Natural killer cell treated with Interleukin-12 subunit alpha and Interleukin-12 subunit beta and Interleukin-15 and Interleukin-18, amount 100 ng/mL, for 72 hours (primary cell): ENCODE data around the gene ADGRV1. TPM values are rescaled to one million over a fixed set of nuclear protein-coding genes. Genes with fewer than 3 reads are reported as not detected.
"Not testable (repeated sequence)": the region's sequence is repeated elsewhere in the genome, so short reads cannot be mapped to it uniquely, and the experiment has no call there.

Source experiments
- ATAC-seq, 2 donors: fragments of 150-1000 bp; cut with Tn5 transposase in 1 of 2; sonication (Bioruptor Pico), chemical (Tn5 transposase) in 1 of 2; 2 replicates each; pipeline ENCODE4 v1.10.0; 2021
- DNase-seq: peaks from one replicate; pipeline ENCODE4 v3.0.0; 2022; ENCODE audit warnings: low spot score
- H3K27ac Mint-ChIP-seq, 2 donors: 1 replicate in 1 of 2; 2 replicates in 1 of 2; pipeline ENCODE4 v1.8.0; 2022; ENCODE audit warnings: mixed read lengths in 2 of 2, mild to moderate bottlenecking in 1 of 2, moderate library complexity in 1 of 2
- H3K27me3 Mint-ChIP-seq, 2 donors: 1 replicate in 1 of 2; 2 replicates in 1 of 2; pipeline ENCODE4 v1.8.0; 2022; ENCODE audit warnings: mixed read lengths in 2 of 2
- H3K36me3 Mint-ChIP-seq: one replicate; pipeline ENCODE4 v1.8.0; 2022; ENCODE audit warnings: mixed read lengths
- H3K4me1 Mint-ChIP-seq, 2 donors: 1 replicate in 1 of 2; 2 replicates in 1 of 2; pipeline ENCODE4 v1.8.0; 2022; ENCODE audit warnings: low read depth in 2 of 2, mixed read lengths in 2 of 2, mild to moderate bottlenecking in 1 of 2
- H3K4me3 Mint-ChIP-seq: one replicate; pipeline ENCODE4 v1.8.0; 2022; ENCODE audit warnings: mixed read lengths
- H3K9me3 Mint-ChIP-seq: 2 replicates; pipeline ENCODE4 v1.8.0; 2022; ENCODE audit warnings: mixed read lengths
- total RNA-seq, 2 donors: library from RNA; stranded (reverse); gene quantifications; one replicate each; pipeline ENCODE4 v1.2.3, GENCODE V29; 2022

Gene ADGRV1
- total RNA-seq, 2 donors from 2014 or later: 0.33 TPM; not detected in 1

- H3K9me3 Mint-ChIP-seq: no peaks in the 10 kb centered on the region
- H3K27me3 Mint-ChIP-seq: peaks cover 12 to 31% of the 10 kb centered on the region in 2 donors
- H3K4me3 Mint-ChIP-seq: no peak overlapping the region
- DNase-seq (no peak), ATAC-seq (no peak)
- no peaks in the 10 kb centered on the region for H3K36me3 Mint-ChIP-seq
- H3K27ac Mint-ChIP-seq: no peak overlapping the region
- no peaks in the 10 kb centered on the region for H3K4me1 Mint-ChIP-seq
Observed at GRCh38 chr5:91030521-91031401, 472.2 kb downstream of the ADGRV1 start.

DNA sequence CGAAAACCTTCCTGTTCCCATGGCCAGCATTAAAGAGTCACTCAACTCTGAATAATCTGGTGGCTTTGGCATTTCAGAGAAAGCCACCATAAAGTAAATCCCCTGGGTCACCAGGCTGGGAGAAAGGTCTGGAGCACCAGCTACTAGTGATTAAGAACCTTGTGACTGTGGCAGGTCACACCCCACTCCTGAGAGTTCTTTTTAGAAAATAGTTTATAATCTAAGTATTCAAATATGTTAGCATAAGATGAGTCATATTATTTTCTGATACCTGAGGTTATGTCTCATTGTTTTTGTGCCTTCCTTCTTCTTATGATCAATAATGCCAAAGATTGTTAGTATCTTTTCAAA, 472.8 kb downstream of the ADGRV1 start:
- Mint-ChIP-seq H3K4me3 (no peak overlapping the region), H3K36me3 (no peaks in the 10 kb centered on the region), H3K27me3 (peaks cover 12 to 31% of the 10 kb centered on the region in 2 donors), H3K9me3 (no peaks in the 10 kb centered on the region), H3K27ac (no peak overlapping the region), H3K4me1 (no peaks in the 10 kb centered on the region)
- DNase-seq (no peak), ATAC-seq (no peak)

- H3K4me3 Mint-ChIP-seq: no peak overlapping the region
- H3K4me1 Mint-ChIP-seq: no peaks in the 10 kb centered on the region
- ATAC-seq (no peak), DNase-seq (no peak)
- peaks cover 12 to 29% of the 10 kb centered on the region in 2 donors for H3K27me3 Mint-ChIP-seq
- no peak overlapping the region for H3K27ac Mint-ChIP-seq
- no peaks in the 10 kb centered on the region for H3K9me3 Mint-ChIP-seq
- H3K36me3 Mint-ChIP-seq: no peaks in the 10 kb centered on the region
Observed at GRCh38 chr5:91032125-91032524, 473.5 kb downstream of the ADGRV1 start.

DNA sequence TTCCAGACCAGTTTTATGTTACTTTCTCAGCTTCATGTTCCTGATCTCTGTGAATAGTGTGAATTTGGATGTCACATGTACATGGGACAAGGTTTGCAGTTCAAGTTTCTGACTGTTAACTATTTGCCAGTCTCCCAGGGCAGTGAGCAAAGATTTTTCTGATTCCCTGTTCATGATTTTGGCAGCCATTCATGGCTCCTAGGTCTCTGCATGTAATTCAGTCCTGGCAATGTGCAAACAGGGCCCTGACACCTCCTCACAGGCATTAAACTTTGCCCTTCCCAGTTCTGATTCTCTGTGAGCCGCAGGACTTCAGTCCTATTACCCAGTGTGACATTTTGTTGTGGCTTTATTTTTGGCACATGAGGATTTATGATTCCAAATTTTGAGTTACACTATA, 474.8 kb downstream of the ADGRV1 start:
- no peak for ATAC-seq

GRCh38 chr5:91038180-91038808, 479.7 kb downstream of the ADGRV1 start:
- Mint-ChIP-seq H3K9me3 (no peaks in the 10 kb centered on the region), H3K36me3 (no peaks in the 10 kb centered on the region), H3K4me1 (no peaks in the 10 kb centered on the region), H3K4me3 (no peak overlapping the region), H3K27ac (no peak overlapping the region), H3K27me3 (peaks cover 2 to 17% of the 10 kb centered on the region in 2 donors)
- DNase-seq (no peak), ATAC-seq (no peak)

More for the DNA sequence above, 474.8 kb downstream of the ADGRV1 start:
- peaks cover 8 to 22% of the 10 kb centered on the region in 2 donors for H3K27me3 Mint-ChIP-seq
- H3K27ac Mint-ChIP-seq: no peak overlapping the region
- no peaks in the 10 kb centered on the region for H3K36me3 Mint-ChIP-seq
- H3K4me1 Mint-ChIP-seq: no peaks in the 10 kb centered on the region
- DNase-seq: no peak
- H3K9me3 Mint-ChIP-seq: no peaks in the 10 kb centered on the region
- H3K4me3 Mint-ChIP-seq: no peak overlapping the region

DNA sequence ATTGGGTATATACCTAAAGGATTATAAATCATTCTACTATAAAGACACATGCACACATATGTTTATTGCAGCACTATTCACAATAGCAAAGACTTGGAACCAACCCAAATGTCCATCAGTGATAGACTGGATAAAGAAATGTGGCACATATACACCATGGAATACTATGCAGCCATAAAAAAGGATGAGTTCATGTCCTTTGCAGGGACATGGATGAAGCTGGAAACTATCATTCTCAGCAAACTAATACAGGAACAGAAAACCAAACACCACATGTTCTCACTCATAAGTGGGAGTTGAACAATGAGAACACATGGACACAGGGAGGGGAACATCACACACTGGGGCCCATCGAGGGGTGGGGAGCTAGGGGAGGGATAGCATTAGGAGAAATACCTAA, 482.5 kb downstream of the ADGRV1 start:
- H3K4me1 Mint-ChIP-seq, H3K36me3 Mint-ChIP-seq, H3K4me3 Mint-ChIP-seq, DNase-seq, ATAC-seq, H3K27ac Mint-ChIP-seq, H3K9me3 Mint-ChIP-seq: not testable (repeated sequence)
- H3K27me3 Mint-ChIP-seq: peaks cover 9 to 15% of the 10 kb centered on the region in 2 donors

- no peak for DNase-seq
Observed at GRCh38 chr5:91042247-91042935, 483.8 kb downstream of the ADGRV1 start.

GRCh38 chr5:91042936-91043255, 484.3 kb downstream of the ADGRV1 start:
- ATAC-seq (no peak), DNase-seq (no peak)
- H3K27me3 Mint-ChIP-seq: peaks cover 13 to 22% of the 10 kb centered on the region in 2 donors
- peaks cover 8% of the 10 kb centered on the region for H3K9me3 Mint-ChIP-seq
- H3K4me1 Mint-ChIP-seq: no peaks in the 10 kb centered on the region
- H3K27ac Mint-ChIP-seq: no peak overlapping the region
- H3K36me3 Mint-ChIP-seq: peaks cover 5% of the 10 kb centered on the region
- no peak overlapping the region for H3K4me3 Mint-ChIP-seq

More at GRCh38 chr5:91042247-91042935, 483.8 kb downstream of the ADGRV1 start:
- peaks cover 8% of the 10 kb centered on the region for H3K9me3 Mint-ChIP-seq
- no peak for ATAC-seq
- H3K4me1 Mint-ChIP-seq: no peaks in the 10 kb centered on the region
- no peak overlapping the region for H3K4me3 Mint-ChIP-seq
- peaks cover 13 to 22% of the 10 kb centered on the region in 2 donors for H3K27me3 Mint-ChIP-seq
- peaks cover 5% of the 10 kb centered on the region for H3K36me3 Mint-ChIP-seq
- no peak overlapping the region for H3K27ac Mint-ChIP-seq

DNA sequence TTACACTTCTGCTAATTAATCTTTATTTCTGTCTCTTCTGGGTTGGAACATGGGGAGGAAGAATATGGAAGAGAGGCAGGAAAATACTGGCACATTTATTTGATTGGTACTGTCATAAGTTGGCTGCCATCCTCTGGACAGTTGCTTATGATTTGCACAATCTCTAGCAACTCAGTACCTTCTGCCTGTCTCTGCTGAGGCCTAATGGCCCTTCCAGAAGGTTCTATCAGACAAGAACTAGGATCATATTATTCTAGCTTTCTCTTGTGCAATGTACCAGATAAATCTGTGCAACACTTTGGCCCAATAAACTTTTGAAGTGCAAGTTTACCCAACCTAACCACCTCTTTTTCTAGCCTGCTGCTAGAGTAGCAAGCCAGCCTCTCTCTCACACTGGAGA, 489.5 kb downstream of the ADGRV1 start:
- DNase-seq: no peak
- Mint-ChIP-seq H3K27ac (no peak overlapping the region), H3K4me1 (no peaks in the 10 kb centered on the region), H3K4me3 (no peak overlapping the region), H3K27me3 (peaks cover 16 to 17% of the 10 kb centered on the region in 2 donors), H3K36me3 (peaks cover 5% of the 10 kb centered on the region), H3K9me3 (peaks cover 8% of the 10 kb centered on the region)
- ATAC-seq: no peak

DNA sequence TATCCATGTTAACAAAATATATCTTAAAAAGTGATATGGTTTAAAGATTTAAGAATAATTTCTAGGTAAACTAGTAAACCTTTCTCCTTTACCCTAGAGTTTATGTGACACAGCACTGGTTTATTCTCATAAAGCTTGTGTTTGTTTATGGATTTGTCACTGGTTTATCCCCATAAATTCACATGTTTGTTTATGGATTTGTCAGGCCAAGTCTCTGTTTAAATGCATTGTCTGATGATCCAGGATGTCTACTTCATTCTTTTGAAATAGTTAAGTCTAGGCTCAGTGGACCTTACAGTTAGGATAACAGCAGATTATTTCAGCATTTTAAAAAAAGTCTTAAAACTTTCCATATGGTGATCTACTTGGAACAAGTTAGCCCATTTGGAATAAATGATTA, 490.5 kb downstream of the ADGRV1 start:
- peaks cover 8% of the 10 kb centered on the region for H3K9me3 Mint-ChIP-seq
- no peak for DNase-seq
- no peak overlapping the region for H3K4me3 Mint-ChIP-seq
- H3K27me3 Mint-ChIP-seq: peaks cover 21 to 24% of the 10 kb centered on the region in 2 donors
- peaks cover 5% of the 10 kb centered on the region for H3K36me3 Mint-ChIP-seq
- no peak overlapping the region for H3K27ac Mint-ChIP-seq
- ATAC-seq: no peak
- no peaks in the 10 kb centered on the region for H3K4me1 Mint-ChIP-seq

GRCh38 chr5:91049800-91050199, 491.2 kb downstream of the ADGRV1 start:
- DNase-seq (no peak), ATAC-seq (no peak)
- Mint-ChIP-seq H3K27ac (no peak overlapping the region), H3K36me3 (peaks cover 2% of the 10 kb centered on the region), H3K4me1 (no peaks in the 10 kb centered on the region), H3K27me3 (peaks cover 19 to 20% of the 10 kb centered on the region in 2 donors), H3K9me3 (peaks cover 7% of the 10 kb centered on the region), H3K4me3 (no peak overlapping the region)

GRCh38 chr5:91052411-91052810, 493.8 kb downstream of the ADGRV1 start:
- H3K9me3 Mint-ChIP-seq, H3K4me3 Mint-ChIP-seq, H3K27ac Mint-ChIP-seq, ATAC-seq, DNase-seq, H3K36me3 Mint-ChIP-seq, H3K4me1 Mint-ChIP-seq: not testable (repeated sequence)
- peaks cover 8 to 10% of the 10 kb centered on the region in 2 donors for H3K27me3 Mint-ChIP-seq

GRCh38 chr5:91052977-91053740, 494.6 kb downstream of the ADGRV1 start:
- Mint-ChIP-seq H3K4me1 (peaks cover 0 to under 1% of the 10 kb centered on the region in 2 donors), H3K27me3 (peaks cover 8 to 10% of the 10 kb centered on the region in 2 donors), H3K4me3 (no peak overlapping the region), H3K9me3 (no peaks in the 10 kb centered on the region), H3K36me3 (no peaks in the 10 kb centered on the region), H3K27ac (no peak overlapping the region)
- DNase-seq (no peak), ATAC-seq (no peak)
